A673 (cell line): ENCODE results near the gene LRRC74A.

ENCODE experiments used
- EZH2 ChIP-seq: fragments of 200-600 bp; sonication (generic); IDR thresholded peaks from 2 replicates; pipeline ENCODE4 v1.6.1; 2017; ENCODE audit warnings: borderline replicate concordance, low read depth, mild to moderate bottlenecking, mixed read lengths, antibody characterized with exemption, low read length; ENCODE audit not compliant: poor library complexity, severe bottlenecking
- TF ChIP-seq, protein P1 (sequence below): fragments of 300-800, 200-600 bp; sonication (generic); conservative IDR thresholded peaks from 2 replicates; pipeline ENCODE4 v1.5.1; 2017; ENCODE audit warnings: low read depth, mild to moderate bottlenecking, antibody characterized with exemption, low read length, moderate library complexity, mixed read lengths

DNA sequence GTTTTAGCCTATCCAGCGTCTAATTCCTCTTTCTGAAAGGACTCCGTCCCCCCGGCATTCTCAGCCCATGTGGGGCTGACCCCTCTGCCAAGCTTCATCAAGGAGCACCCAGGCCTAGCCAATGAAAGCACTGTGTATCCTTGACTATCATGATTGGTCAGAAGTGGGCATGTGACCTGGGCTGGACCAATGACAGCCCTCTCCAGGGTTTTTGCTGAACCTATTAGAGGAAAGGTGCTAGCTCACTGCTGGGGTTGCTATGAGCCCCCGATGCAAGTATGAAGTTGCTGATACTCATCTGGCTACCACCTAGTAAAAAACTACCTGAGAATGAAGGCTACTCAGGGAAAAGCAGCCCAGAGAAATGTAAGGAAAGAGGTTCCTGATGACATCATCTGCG is 68.1 kb downstream of the LRRC74A start:
- TF ChIP-seq, protein P1, sequence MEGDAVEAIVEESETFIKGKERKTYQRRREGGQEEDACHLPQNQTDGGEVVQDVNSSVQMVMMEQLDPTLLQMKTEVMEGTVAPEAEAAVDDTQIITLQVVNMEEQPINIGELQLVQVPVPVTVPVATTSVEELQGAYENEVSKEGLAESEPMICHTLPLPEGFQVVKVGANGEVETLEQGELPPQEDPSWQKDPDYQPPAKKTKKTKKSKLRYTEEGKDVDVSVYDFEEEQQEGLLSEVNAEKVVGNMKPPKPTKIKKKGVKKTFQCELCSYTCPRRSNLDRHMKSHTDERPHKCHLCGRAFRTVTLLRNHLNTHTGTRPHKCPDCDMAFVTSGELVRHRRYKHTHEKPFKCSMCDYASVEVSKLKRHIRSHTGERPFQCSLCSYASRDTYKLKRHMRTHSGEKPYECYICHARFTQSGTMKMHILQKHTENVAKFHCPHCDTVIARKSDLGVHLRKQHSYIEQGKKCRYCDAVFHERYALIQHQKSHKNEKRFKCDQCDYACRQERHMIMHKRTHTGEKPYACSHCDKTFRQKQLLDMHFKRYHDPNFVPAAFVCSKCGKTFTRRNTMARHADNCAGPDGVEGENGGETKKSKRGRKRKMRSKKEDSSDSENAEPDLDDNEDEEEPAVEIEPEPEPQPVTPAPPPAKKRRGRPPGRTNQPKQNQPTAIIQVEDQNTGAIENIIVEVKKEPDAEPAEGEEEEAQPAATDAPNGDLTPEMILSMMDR: no peak
- no peak for TF ChIP-seq EZH2
